ENCODE data around the gene CDH4. TPM values are rescaled to one million over a fixed set of nuclear protein-coding genes. Genes with fewer than 3 reads are reported as not detected.

The CDH4 gene
- total and polyA plus RNA-seq, 2 donors (not counting 3 experiments of a cell fraction or from before 2014, with no cell fraction given): 0.17 to 0.51 TPM

DNA sequence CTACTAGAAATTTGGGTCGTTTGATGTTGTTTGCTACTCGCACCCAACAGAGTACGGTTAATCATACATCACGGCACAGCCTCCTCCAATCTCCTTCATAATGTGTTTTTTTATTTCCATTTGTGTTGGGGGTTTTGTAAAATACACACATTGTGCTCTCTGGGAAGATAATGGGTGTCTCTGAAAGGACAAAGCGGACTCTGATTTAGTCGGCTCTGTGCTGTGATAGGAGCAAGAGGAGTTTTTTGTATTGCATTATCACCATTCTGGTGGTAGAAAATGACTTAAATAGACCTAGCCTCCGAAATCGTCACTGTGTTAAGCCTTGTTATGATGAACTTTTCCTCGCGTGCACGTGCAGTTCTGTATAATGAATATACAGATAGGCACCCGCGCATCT is 196.3 kb downstream of the CDH4 start:
- H2AFZ ChIP-seq (ENCODE audit: low read depth, low read length): no peak overlapping the region
- H3K27me3 ChIP-seq (ENCODE audit: control insufficient read depth in 2 of 2, insufficient read depth in 2 of 2, low read length in 2 of 2): no peaks in the 10 kb centered on the region
- no peak overlapping the region for H3K27ac ChIP-seq (ENCODE audit: insufficient read depth, low read depth, low read length)
- intact Hi-C loops (cut with micrococcal nuclease): no loop called here
- POLR2A ChIA-PET: no interaction called here
- no TSS peak for BruUV-seq (replicated peaks)
- H4K20me1 ChIP-seq (replicated peaks; ENCODE audit: control insufficient read depth, extremely low read depth, insufficient read depth, low read length): no peaks in the 10 kb centered on the region
- no peak overlapping the region for H3K9ac ChIP-seq (replicated peaks; ENCODE audit: extremely low read depth, insufficient read depth, low read length)
- no peak overlapping the region for H3K4me3 ChIP-seq (replicated peaks in 1 of 3; ENCODE audit: insufficient read depth in 1 of 3, low read depth in 1 of 3, low read length in 3 of 3)
- H3K4me1 ChIP-seq (ENCODE audit: control insufficient read depth, extremely low read depth, insufficient read depth, low read length): no peaks in the 10 kb centered on the region
- H3K4me2 ChIP-seq (ENCODE audit: insufficient read depth, low read length): no peak overlapping the region
- no peak for FAIRE-seq
- no peaks in the 10 kb centered on the region for H3K36me3 ChIP-seq (ENCODE audit: control insufficient read depth in 2 of 2, extremely low read depth in 1 of 2, insufficient read depth in 2 of 2, low read length in 2 of 2)
- TF ChIP-seq FOS (IDR thresholded peaks at IDR 0.05; ENCODE audit: borderline replicate concordance, insufficient read depth, low read length): no peak
- TF ChIP-seq EZH2 (IDR thresholded peaks at IDR 0.05; ENCODE audit: borderline replicate concordance, low read depth, low read length, severe bottlenecking): no peak
- TF ChIP-seq GATA2 (IDR thresholded peaks at IDR 0.05; ENCODE audit: insufficient read depth, insufficient read length, low read depth, low read length): no peak
- no peak for TF ChIP-seq POLR2A (IDR thresholded peaks at IDR 0.05; ENCODE audit: low read depth, low read length)
- TF ChIP-seq, protein P1, sequence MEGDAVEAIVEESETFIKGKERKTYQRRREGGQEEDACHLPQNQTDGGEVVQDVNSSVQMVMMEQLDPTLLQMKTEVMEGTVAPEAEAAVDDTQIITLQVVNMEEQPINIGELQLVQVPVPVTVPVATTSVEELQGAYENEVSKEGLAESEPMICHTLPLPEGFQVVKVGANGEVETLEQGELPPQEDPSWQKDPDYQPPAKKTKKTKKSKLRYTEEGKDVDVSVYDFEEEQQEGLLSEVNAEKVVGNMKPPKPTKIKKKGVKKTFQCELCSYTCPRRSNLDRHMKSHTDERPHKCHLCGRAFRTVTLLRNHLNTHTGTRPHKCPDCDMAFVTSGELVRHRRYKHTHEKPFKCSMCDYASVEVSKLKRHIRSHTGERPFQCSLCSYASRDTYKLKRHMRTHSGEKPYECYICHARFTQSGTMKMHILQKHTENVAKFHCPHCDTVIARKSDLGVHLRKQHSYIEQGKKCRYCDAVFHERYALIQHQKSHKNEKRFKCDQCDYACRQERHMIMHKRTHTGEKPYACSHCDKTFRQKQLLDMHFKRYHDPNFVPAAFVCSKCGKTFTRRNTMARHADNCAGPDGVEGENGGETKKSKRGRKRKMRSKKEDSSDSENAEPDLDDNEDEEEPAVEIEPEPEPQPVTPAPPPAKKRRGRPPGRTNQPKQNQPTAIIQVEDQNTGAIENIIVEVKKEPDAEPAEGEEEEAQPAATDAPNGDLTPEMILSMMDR (IDR thresholded peaks at IDR 0.05; ENCODE audit: extremely low read depth in 1 of 2, insufficient read depth in 1 of 2, low read depth in 1 of 2, low read length in 2 of 2): no peak
- H3K9me1 ChIP-seq (replicated peaks; ENCODE audit: control insufficient read depth, extremely low read depth, insufficient read depth, low read length): no peaks in the 10 kb centered on the region
- CTCF ChIA-PET: no interaction called here
- peaks cover 7% of the 10 kb centered on the region for H3K9me3 ChIP-seq (replicated peaks; ENCODE audit: control insufficient read depth, insufficient read depth, low read length)
- H3K79me2 ChIP-seq (ENCODE audit: control insufficient read depth, insufficient read depth, low read length): no peaks in the 10 kb centered on the region
- no peak for DNase-seq (ENCODE audit: low read depth, low spot score)
- dilution Hi-C loops (cut with MboI; ENCODE audit: extremely low pct_ligation_motif_present, low sequenced_read_pairs): no loop called here

DNA sequence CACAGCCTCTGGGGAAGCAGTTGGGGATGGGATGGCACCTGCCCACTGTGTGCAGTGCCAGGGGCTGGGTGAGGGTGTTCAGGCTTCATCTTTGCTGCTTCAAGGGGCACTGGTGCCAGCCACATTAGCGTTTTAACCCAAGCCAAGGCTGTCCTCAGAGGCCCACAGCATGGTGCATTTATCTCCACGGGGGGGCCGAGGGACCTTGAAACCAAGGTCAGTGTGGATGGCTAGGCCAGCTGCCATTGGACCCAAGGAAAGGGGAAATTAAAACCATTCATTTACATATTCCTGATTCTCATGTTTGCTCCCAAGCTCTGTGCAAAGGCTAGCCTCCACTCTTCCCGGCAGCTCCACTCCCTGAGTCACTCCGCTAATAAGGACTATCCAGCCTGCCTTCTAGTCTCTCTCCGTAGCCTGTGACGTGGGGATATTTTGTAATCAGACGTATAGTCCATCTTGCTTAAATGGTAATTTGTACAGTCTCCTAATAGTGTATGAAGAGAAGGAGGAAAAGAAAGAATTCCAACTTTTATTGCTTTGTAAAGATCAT is 197.1 kb downstream of the CDH4 start:
- intact Hi-C loops (cut with micrococcal nuclease) (no loop called here), dilution Hi-C loops (cut with MboI; ENCODE audit: extremely low pct_ligation_motif_present, low sequenced_read_pairs) (no loop called here)
- POLR2A ChIA-PET: no interaction called here
- Histone ChIP-seq H3K36me3 (ENCODE audit: control insufficient read depth in 2 of 2, extremely low read depth in 1 of 2, insufficient read depth in 2 of 2, low read length in 2 of 2) (no peaks in the 10 kb centered on the region), H4K20me1 (replicated peaks; ENCODE audit: control insufficient read depth, extremely low read depth, insufficient read depth, low read length) (no peaks in the 10 kb centered on the region), H3K9ac (replicated peaks; ENCODE audit: extremely low read depth, insufficient read depth, low read length) (no peak overlapping the region), H3K79me2 (ENCODE audit: control insufficient read depth, insufficient read depth, low read length) (no peaks in the 10 kb centered on the region), H3K4me2 (ENCODE audit: insufficient read depth, low read length) (no peak overlapping the region), H3K4me1 (ENCODE audit: control insufficient read depth, extremely low read depth, insufficient read depth, low read length) (no peaks in the 10 kb centered on the region), H2AFZ (ENCODE audit: low read depth, low read length) (no peak overlapping the region), H3K9me1 (replicated peaks; ENCODE audit: control insufficient read depth, extremely low read depth, insufficient read depth, low read length) (no peaks in the 10 kb centered on the region), H3K27me3 (ENCODE audit: control insufficient read depth in 2 of 2, insufficient read depth in 2 of 2, low read length in 2 of 2) (no peaks in the 10 kb centered on the region), H3K27ac (ENCODE audit: insufficient read depth, low read depth, low read length) (no peak overlapping the region), H3K9me3 (replicated peaks; ENCODE audit: control insufficient read depth, insufficient read depth, low read length) (peaks cover 7% of the 10 kb centered on the region), H3K4me3 (replicated peaks in 1 of 3; ENCODE audit: insufficient read depth in 1 of 3, low read depth in 1 of 3, low read length in 3 of 3) (no peak overlapping the region)
- DNase-seq (ENCODE audit: low read depth, low spot score) (no peak), FAIRE-seq (no peak)
- no peak for TF ChIP-seq JUN (IDR thresholded peaks at IDR 0.05; ENCODE audit: borderline replicate concordance, insufficient read depth, insufficient read length, low read depth)
- TF ChIP-seq MYC (IDR thresholded peaks at IDR 0.05; ENCODE audit: low read depth, low read length): no peak
- TF ChIP-seq, protein P1 (IDR thresholded peaks at IDR 0.05; ENCODE audit: extremely low read depth in 1 of 2, insufficient read depth in 1 of 2, low read depth in 1 of 2, low read length in 2 of 2): no peak
- no TSS peak for BruUV-seq (replicated peaks)
- CTCF ChIA-PET: no interaction called here

Data from endothelial cell of umbilical vein (primary cell).